Esophagus squamous epithelium (tissue), 5 donors: ENCODE measurements around the gene EFNB2. TPM values are rescaled to one million over a fixed set of nuclear protein-coding genes. Genes with fewer than 3 reads are reported as not detected.

Experiments used
- DNase-seq: peaks from one replicate; lab custom pipeline; 2025; lab: John Stamatoyannopoulos, UW
- H3K27ac ChIP-seq, 4 donors: fragments of 200-600 bp; sonication (generic); one replicate each; pipeline ENCODE4 v1.5.1; 2016 to 2019; ENCODE audit warnings: mild to moderate bottlenecking in 1 of 4
- H3K27me3 ChIP-seq, 4 donors: fragments of 200-600 bp; sonication (generic); 1 replicate in 3 of 4; 2 replicates in 1 of 4; pipeline versions ENCODE4 v1.5.1 to v1.6.0; 2017 to 2021; ENCODE audit warnings: antibody characterized with exemption in 1 of 4
- H3K36me3 ChIP-seq, 3 donors: fragments of 200-600 bp; sonication (generic); one replicate each; pipeline ENCODE4 v1.5.1; 2016 to 2019
- H3K4me1 ChIP-seq, 3 donors: fragments of 200-600 bp; sonication (generic); one replicate each; pipeline ENCODE4 v1.5.1; 2017 to 2019
- H3K4me3 ChIP-seq, 4 donors: fragments of 200-600 bp; sonication (generic); 1 replicate in 3 of 4; 2 replicates in 1 of 4; pipeline ENCODE4 v1.5.1; 2016 to 2019; ENCODE audit warnings: mild to moderate bottlenecking in 2 of 4, moderate library complexity in 1 of 4
- H3K9me3 ChIP-seq, 3 donors: fragments of 200-600 bp; sonication (generic); one replicate each; pipeline ENCODE4 v1.5.1; 2016 to 2019
- POLR2A ChIP-seq, 4 donors: fragments of 450-650 bp; IDR thresholded peaks; one replicate each; pipeline ENCODE4 v1.6.1; 2017; ENCODE audit warnings: antibody characterized with exemption in 4 of 4, mild to moderate bottlenecking in 4 of 4, moderate library complexity in 3 of 4
- WGBS, 2 donors: methylation state at CpG; one replicate each; pipeline ENCODE4 v1.1.5; 2018; 5-methylcytosine and 5-hydroxymethylcytosine counted together
- intact Hi-C: fragments of 100-400 bp; cut with DNase I; formaldehyde crosslinking; loops from one replicate; pipeline ENCODE4 v1.15.0; 2022
- total RNA-seq, 4 donors: library from RNA; depleted of rRNA; stranded (reverse); fragments of >200 nt; gene quantifications; one replicate each; pipeline ENCODE4 v1.1.0, GENCODE V29; 2016
- TF ChIP-seq, protein P1 (sequence below), 6 experiments: fragments of 450-650 bp in 4 of 6; fragments of 200-600 bp in 2 of 6; sonication (generic) in 2 of 6; IDR thresholded peaks; one replicate each; pipeline ENCODE4 v1.5.1; 2016 to 2019; ENCODE audit warnings: antibody characterized with exemption in 6 of 6, mild to moderate bottlenecking in 4 of 6, moderate library complexity in 4 of 6
- donor health status: DM: yes; HTN: yes; CAD: no.

Gene EFNB2
- total RNA-seq, 4 donors from 2014 or later = 14.9 to 29.1 (median 15.8) TPM

DNA sequence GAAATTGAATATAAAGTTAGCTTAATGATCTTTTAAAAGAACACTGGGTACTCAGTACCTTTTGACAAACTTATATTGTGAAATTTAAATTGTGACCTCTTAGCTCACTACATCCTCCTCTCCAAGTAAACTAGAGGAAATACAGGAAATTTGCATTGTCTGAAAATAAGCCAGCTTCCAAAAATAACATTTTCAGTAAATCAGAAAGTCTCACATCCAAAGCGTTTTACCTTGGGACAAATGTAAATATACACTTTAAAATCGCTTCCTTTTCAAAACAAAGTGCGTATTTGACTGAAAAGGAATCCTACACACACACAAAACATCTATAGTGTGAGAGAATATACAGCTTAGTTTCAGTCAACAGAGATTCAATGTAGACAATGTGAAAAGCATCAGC, 2.1 kb upstream of the EFNB2 start:
- Histone ChIP-seq H3K9me3 (no peaks in the 10 kb centered on the region), H3K27ac (no peak overlapping the region), H3K4me1 (peaks cover 2 to 36% (median 7%) of the 10 kb centered on the region in 3 donors), H3K27me3 (no peaks in the 10 kb centered on the region), H3K36me3 (peaks cover 0 to 22% (median 0%) of the 10 kb centered on the region in 3 donors), H3K4me3 (no peak overlapping the region)
- WGBS, 2 donors = 58 to 59% methylated on average over 3 of the region's 3 CpGs
- TF ChIP-seq POLR2A (IDR thresholded peaks at IDR 0.05) = no peak
- TF ChIP-seq, protein P1, sequence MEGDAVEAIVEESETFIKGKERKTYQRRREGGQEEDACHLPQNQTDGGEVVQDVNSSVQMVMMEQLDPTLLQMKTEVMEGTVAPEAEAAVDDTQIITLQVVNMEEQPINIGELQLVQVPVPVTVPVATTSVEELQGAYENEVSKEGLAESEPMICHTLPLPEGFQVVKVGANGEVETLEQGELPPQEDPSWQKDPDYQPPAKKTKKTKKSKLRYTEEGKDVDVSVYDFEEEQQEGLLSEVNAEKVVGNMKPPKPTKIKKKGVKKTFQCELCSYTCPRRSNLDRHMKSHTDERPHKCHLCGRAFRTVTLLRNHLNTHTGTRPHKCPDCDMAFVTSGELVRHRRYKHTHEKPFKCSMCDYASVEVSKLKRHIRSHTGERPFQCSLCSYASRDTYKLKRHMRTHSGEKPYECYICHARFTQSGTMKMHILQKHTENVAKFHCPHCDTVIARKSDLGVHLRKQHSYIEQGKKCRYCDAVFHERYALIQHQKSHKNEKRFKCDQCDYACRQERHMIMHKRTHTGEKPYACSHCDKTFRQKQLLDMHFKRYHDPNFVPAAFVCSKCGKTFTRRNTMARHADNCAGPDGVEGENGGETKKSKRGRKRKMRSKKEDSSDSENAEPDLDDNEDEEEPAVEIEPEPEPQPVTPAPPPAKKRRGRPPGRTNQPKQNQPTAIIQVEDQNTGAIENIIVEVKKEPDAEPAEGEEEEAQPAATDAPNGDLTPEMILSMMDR (IDR thresholded peaks at IDR 0.05) = no peak
- intact Hi-C loops = loop anchor here (10.0 kb wide), 2 partner anchors 443 to 1963 kb away; no protein-coding TSS in a partner anchor
- DNase-seq = no peak

DNA sequence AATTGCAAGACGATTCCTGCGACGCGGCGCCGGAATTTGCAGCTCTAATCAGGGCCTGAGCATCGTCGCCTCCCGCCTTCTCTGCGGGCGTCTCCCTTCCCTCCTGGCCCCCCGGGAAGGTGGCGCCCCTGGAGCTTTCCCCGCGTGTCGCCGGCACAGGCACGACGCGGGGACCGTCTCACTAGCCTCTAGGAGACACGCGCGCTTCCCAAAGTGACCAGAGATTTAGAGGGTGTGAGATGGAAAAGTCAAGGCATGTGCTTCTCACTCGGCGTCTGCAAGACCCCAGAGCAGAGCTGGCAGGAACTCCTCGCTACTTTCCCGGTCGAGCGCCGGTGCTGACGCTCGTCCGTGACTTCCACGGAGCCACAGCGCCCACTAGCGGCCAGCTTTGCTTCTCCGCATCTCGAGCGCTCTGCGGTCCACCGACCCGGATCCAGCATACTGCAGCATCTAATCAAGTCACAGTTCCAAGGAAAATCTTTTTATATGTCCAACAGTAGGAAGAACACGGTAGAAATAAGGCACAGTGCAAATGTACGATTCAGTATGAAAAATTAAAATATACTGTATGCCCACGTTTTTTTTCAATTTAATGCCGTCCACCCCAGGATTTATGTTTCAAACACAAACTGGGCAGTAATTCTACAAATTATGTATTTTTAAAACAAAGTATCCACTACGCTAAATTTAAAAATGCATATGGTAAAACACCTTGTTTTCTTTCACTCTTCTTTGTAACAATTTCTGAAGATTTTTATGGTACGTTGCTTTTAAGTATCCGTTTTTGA, 977 bp upstream of the EFNB2 start:
- peak; percentile 28 for DNase-seq
- H3K4me3 ChIP-seq = peak overlapping the region; percentile 77 to 93 (median 84)
- H3K4me1 ChIP-seq = peaks cover 6 to 47% (median 10%) of the 10 kb centered on the region in 3 donors
- WGBS, 2 donors = 6 to 8% methylated on average over 24 to 33 of the region's 50 CpGs
- H3K27ac ChIP-seq = peak overlapping the region; percentile 65 to 92 (median 85)
- TF ChIP-seq, protein P1 (IDR thresholded peaks at IDR 0.05) = peak; percentile 89 to 97 (median 93)
- no peak for TF ChIP-seq POLR2A (IDR thresholded peaks at IDR 0.05)
- H3K9me3 ChIP-seq = no peaks in the 10 kb centered on the region
- H3K27me3 ChIP-seq = no peaks in the 10 kb centered on the region
- intact Hi-C loops = loop anchor here (10.0 kb wide), 2 partner anchors 442 to 1962 kb away; no protein-coding TSS in a partner anchor
- peaks cover 0 to 11% (median 0%) of the 10 kb centered on the region in 3 donors for H3K36me3 ChIP-seq

DNA sequence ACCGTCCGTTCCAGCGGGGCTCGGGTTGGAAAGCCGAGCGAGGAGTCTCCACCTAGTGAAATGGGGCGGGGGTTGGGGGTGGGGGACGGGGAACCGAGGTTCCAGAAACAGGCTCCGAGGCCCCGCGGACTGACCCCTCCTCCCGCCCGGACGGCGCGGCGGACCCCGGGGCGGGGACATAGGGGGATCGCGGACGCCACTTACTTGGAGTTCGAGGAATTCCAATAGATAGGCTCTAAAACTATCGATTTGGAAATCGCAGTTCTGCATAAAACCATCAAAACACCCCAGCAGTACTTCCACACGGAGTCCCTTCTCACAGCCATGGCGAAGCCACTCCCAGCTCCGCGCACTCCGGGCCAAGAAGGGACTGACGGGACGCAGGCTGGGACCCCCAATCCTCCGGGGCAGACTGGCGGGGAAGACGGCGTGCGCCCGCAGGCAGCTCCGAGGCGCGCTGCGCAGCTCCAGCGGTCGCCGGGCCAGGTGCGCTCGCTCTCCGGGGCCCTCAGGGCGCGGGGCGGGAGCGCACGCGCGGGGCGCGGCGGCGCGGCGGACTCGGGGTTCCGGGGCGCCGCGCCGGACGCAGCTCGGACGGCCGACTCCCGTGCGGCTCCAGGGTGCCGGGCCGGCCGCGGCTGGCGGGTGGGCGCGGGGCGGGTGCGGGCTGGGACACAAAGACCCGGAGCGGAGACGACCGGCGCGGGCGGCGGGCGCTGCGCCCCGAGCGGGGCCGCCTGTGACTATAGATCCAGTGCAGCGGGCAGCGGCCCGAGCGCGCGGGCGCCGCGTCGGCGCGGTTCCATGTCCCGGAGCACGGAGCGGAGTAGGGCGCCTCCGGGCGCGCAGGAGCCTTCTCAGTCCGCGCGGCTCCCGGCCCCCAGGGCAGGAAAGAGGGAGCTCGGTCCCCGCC, 567 bp downstream of the EFNB2 start:
- intact Hi-C loops = loop anchor here (10.0 kb wide), 2 partner anchors 440 to 1960 kb away; no protein-coding TSS in a partner anchor
- 1% methylated on average over 19 of the region's 121 CpGs; no CpG with 5 or more reads in 1 of the 2 donors for WGBS, 2 donors
- DNase-seq = no peak

DNA sequence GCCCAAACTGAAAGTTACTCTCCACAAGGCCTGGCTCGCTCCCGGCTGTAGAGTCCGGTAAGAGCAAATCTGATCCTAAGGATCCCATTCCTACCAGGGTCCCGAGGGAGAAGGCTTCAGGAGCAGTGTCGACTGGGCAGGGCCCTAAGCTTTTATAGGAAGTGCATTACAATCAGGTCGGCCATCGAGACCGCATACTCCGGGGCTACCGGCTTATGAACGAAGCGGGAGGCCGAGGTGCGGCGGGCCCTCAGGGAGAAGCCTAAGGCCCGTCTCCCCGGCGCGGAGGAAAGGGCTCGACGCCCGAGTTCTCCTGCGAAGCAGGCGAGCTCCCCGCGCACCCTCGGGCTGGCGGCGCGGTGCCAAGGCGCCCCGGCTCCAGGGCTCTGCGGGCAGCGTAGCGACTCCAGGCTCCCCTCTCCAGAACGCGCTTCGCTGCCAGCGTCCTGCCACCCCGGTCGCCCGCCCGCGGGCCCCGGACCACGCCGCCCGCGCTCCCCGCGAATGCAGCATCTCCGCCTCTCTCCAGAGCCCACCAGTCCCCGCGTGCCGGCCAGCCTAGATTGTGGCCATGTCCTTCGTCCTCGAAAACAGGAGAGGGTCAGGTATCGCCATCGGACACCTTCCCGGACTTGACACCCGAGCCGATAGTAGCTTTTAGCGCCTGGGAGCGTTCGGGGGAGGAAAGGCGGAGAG, 1.4 kb downstream of the EFNB2 start:
- H3K4me1 ChIP-seq = peaks cover 7 to 70% (median 15%) of the 10 kb centered on the region in 3 donors
- H3K9me3 ChIP-seq = no peaks in the 10 kb centered on the region
- H3K27ac ChIP-seq = peak overlapping the region; percentile 85 to 92 (median 88)
- DNase-seq = no peak
- H3K27me3 ChIP-seq = no peaks in the 10 kb centered on the region
- no peaks in the 10 kb centered on the region for H3K36me3 ChIP-seq
- whole genome bisulfite sequencing, 2 donors = 3 to 7% methylated on average over 5 of the region's 66 CpGs
- H3K4me3 ChIP-seq = peak overlapping the region; percentile 77 to 93 (median 84)
- TF ChIP-seq POLR2A (IDR thresholded peaks at IDR 0.05) = no peak
- TF ChIP-seq, protein P1 (IDR thresholded peaks at IDR 0.05) = no peak
- intact Hi-C loops = loop anchor here (10.0 kb wide), 2 partner anchors 439 to 1959 kb away; no protein-coding TSS in a partner anchor

More for the DNA sequence above, 567 bp downstream of the EFNB2 start:
- TF ChIP-seq, protein P1 (IDR thresholded peaks at IDR 0.05) = no peak
- no peak for TF ChIP-seq POLR2A (IDR thresholded peaks at IDR 0.05)
- Histone ChIP-seq H3K4me3 (peak overlapping the region; percentile 77 to 93 (median 84)), H3K36me3 (no peaks in the 10 kb centered on the region), H3K4me1 (peaks cover 6 to 62% (median 10%) of the 10 kb centered on the region in 3 donors), H3K27me3 (no peaks in the 10 kb centered on the region), H3K27ac (peak overlapping the region; percentile 85 to 92 (median 88)), H3K9me3 (no peaks in the 10 kb centered on the region)
